Ovary (tissue), 10 donors: Measurements from ENCODE around the gene BICRA. TPM values are rescaled to one million over a fixed set of nuclear protein-coding genes. Genes with fewer than 3 reads are reported as not detected.
A peak's percentile ranks its signal among the peaks of the same experiment; 100 is the strongest.

ENCODE experiments used
- DNase-seq, 5 donors: peaks; one replicate each; pipeline ENCODE4 v3.0.0-alpha.2; 2019 to 2020
- H3K27ac ChIP-seq, 2 donors: fragments of 200-600 bp; one replicate each; pipeline versions ENCODE4 v1.5.1 to v1.8.0; 2019 to 2022
- H3K27me3 ChIP-seq: fragments of 200-600 bp; one replicate; pipeline ENCODE4 v1.8.0; 2022
- H3K36me3 ChIP-seq: fragments of 200-600 bp; sonication (generic); one replicate; pipeline ENCODE4 v1.5.1; 2019
- H3K4me1 ChIP-seq: one replicate; pipeline ENCODE4 v1.8.1; 2013; ENCODE audit warnings: mild to moderate bottlenecking, moderate library complexity; ENCODE audit not compliant: insufficient read depth
- H3K4me3 ChIP-seq: fragments of 200-600 bp; sonication (generic); one replicate; pipeline ENCODE4 v1.5.1; 2017
- H3K9me3 ChIP-seq, 2 donors: fragments of 200-600 bp in 1 of 2; sonication (generic) in 1 of 2; one replicate each; pipeline versions ENCODE4 v1.5.1 to v1.8.1; 2013 to 2019; ENCODE audit warnings: mild to moderate bottlenecking in 1 of 2, moderate library complexity in 1 of 2
- CTCF ChIP-seq, 3 donors: fragments of 450-650 bp in 2 of 3; fragments of 200-600 bp in 1 of 3; IDR thresholded peaks; one replicate each; pipeline versions ENCODE4 v1.5.1 to v1.8.0; 2016 to 2022; ENCODE audit warnings: antibody characterized with exemption in 3 of 3, mild to moderate bottlenecking in 1 of 3
- EP300 ChIP-seq: sonication (generic); formaldehyde crosslinking; IDR thresholded peaks from one replicate; pipeline ENCODE4 v1.6.1; 2017; ENCODE audit warnings: antibody characterized with exemption
- POLR2A ChIP-seq: fragments of 450-650 bp; IDR thresholded peaks from one replicate; pipeline ENCODE4 v1.6.1; 2017; ENCODE audit warnings: antibody characterized with exemption, mild to moderate bottlenecking, moderate library complexity
- WGBS, 3 donors: extraction: QIAGEN DNeasy Blood & Tissue Kit in 1 of 3; methylation state at CpG; one replicate each; pipeline versions ENCODE4 v1.1.5 to v1.1.7; 2013 to 2017; 5-methylcytosine and 5-hydroxymethylcytosine counted together
- intact Hi-C, 4 donors: fragments of 100-400 bp; cut with DNase I; formaldehyde crosslinking; loops; one replicate each; pipeline versions ENCODE4 v1.11.0 to v1.15.1; 2022 to 2023
- long read RNA-seq, 3 donors: library from polyadenylated mRNA in 2 of 3; unstranded in 2 of 3; transcript quantifications; one replicate each; pipeline ENCODE4 v2.0.0 and lab custom pipeline, GENCODE V29; 2021 to 2026
- polyA plus RNA-seq, 2 donors: library from polyadenylated mRNA; stranded (reverse); fragments of 200-250 nt in 1 of 2; fragments of 350-450 nt in 1 of 2; fragmentation: Illumina TruSeq in 1 of 2; extraction: RNeasy Lipid Tissue Mini Kit (QIAGEN cat#74804) in 1 of 2; gene quantifications; one replicate each; pipeline ENCODE4 v1.2.3, GENCODE V29; 2013 to 2014
- total RNA-seq, 7 donors: library from RNA; depleted of rRNA in 2 of 7; stranded (reverse); fragments of >200 nt in 2 of 7; fragmentation: NEBNext Ultra II Directional in 3 of 7; extraction: Animal tissue kit (Norgen Biotek cat#: 25700) in 3 of 7; gene quantifications; one replicate each; pipeline versions ENCODE4 v1.1.0 to v1.2.4, GENCODE V29; 2016 to 2023
- donor health status: DM: no; HTN: no; CAD: no; lungs with moderate emphysema.
- donor health status: DM: no; HTN: no; CAD: no.
- donor health status: Bipolar disorder and iron deficiency.
- donor health status: DM: yes; HTN: yes; CAD: no.
- donor health status: DM: no; HTN: no; CAD: no.
- donor health status: DM: yes; HTN: yes; CAD: no.

Gene BICRA
- total RNA-seq = 10 to 100 TPM in 5 of 7 donors, 1 to 10 TPM in 2; 3.7 to 21.7 (median 13.1) TPM
- polyA plus RNA-seq = 10 to 100 TPM in 1 of 2 donors, 1 to 10 TPM in 1; 8.1 to 10.1 TPM
- long read RNA-seq, donor 1, transcript BICRA-203 (1 exons, 3,312 nt) = major isoform, 5 of 8 reads
- long read RNA-seq, donor 1, partial matches to known transcripts = 0 of 8 reads
- long read RNA-seq, donor 1, other reads (novel, unspliced or antisense) = 3 of 8 reads
- long read RNA-seq, donor 2, transcript BICRA-203 (1 exons, 3,312 nt) = major isoform, 10 of 12 reads
- long read RNA-seq, donor 2, partial matches to known transcripts = 0 of 12 reads
- long read RNA-seq, donor 2, other reads (novel, unspliced or antisense) = 0 of 12 reads
- long read RNA-seq, donor 3, transcript BICRA-203 (1 exons, 3,312 nt) = major isoform, 10 of 11 reads
- long read RNA-seq, donor 3, partial matches to known transcripts = 1 of 11 reads
- long read RNA-seq, donor 3, other reads (novel, unspliced or antisense) = 0 of 11 reads

DNA sequence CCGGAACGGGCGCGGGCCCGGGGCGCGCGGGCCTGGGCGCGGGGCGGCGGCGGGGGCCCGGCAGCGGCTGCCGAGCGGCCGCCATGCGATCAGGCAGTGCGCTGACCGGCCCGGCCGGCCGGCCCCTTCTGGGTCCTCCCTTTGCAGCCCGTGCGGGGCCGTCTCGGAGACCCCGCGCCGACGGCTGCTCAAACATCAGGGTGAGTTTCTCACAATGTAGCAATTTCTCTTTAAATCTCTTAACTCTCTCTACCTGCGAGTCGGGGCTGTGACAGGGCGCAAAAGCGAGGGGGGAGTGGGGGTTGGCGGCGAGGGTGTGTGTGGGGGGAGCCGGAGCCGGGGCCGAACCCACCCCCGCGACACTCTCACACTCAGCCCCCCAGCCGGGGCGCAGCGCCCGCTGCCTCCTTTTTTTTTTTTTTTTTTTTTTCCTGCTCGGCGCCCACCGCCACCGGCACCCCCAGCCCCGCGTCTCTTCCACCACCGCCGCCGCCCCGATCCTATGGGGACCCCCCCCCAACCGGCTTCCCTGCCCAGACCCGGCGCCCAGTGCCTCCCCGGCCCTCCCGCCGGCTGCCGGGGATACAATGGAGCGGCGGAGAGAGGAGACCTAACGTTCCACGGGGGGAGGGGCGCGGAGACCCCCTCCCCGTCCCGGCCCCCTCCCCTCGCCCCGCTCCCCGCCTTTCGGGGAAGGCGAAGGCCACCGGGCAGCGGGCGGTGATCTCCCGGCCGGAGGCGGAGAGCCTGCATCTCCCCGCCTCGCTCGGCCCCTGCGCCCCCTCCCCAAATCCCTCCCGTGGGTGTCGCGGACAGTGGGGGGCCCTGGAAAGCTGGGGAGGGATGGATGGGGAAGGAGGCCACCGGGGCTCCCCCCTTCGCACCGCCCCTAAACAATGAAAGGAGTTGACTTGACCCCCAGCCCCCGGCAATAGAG is at the start of gene BICRA:
TSS of gene BICRA (plus strand) at position 166 of the 937 bp plus-strand sequence. CDS start 64,441 bp downstream, outside the sequence.
- Histone ChIP-seq H3K27ac (peak within 1 kb of the TSS; percentile 88 to 96), H3K27me3 (no peaks in the 10 kb centered on the region), H3K9me3 (no peaks in the 10 kb centered on the region), H3K4me1 (peaks cover 11% of the 10 kb centered on the region), H3K4me3 (peak within 1 kb of the TSS; percentile 79), H3K36me3 (no peaks in the 10 kb centered on the region)
- DNase-seq = peak; percentile 82 to 91 (median 85)
- intact Hi-C loops = loop anchor here in 2 of 4 donors (10.0 kb wide), 2 partner anchors 56 to 94 kb away; partner anchors contain the start of gene NAPA (in 2 of the 2)
- 0 to 2% (median 1%) methylated on average over 62 to 93 of the region's 94 CpGs for WGBS, 3 donors
- TF ChIP-seq POLR2A = no peak
- no peak for TF ChIP-seq CTCF (IDR thresholded peaks at IDR 0.05)
- TF ChIP-seq EP300 = no peak

GRCh38 chr19:47560999-47561398 is 47.9 kb upstream of the BICRA start:
- H3K36me3 ChIP-seq = no peaks in the 10 kb centered on the region
- intact Hi-C loops = no loop called here
- TF ChIP-seq CTCF (IDR thresholded peaks at IDR 0.05) (no peak), POLR2A (no peak), EP300 (no peak)
- no peak overlapping the region for H3K4me3 ChIP-seq
- DNase-seq = no peak
- no peaks in the 10 kb centered on the region for H3K9me3 ChIP-seq
- H3K27ac ChIP-seq = no peak overlapping the region
- 88 to 98% (median 95%) methylated on average over 2 of the region's 2 CpGs for WGBS, 3 donors
- no peaks in the 10 kb centered on the region for H3K27me3 ChIP-seq
- H3K4me1 ChIP-seq = no peaks in the 10 kb centered on the region

- H3K4me1 ChIP-seq = no peaks in the 10 kb centered on the region
- H3K27ac ChIP-seq = no peak overlapping the region
- intact Hi-C loops = no loop called here
- H3K27me3 ChIP-seq = no peaks in the 10 kb centered on the region
- TF ChIP-seq CTCF (IDR thresholded peaks at IDR 0.05) (no peak), EP300 (no peak), POLR2A (no peak)
- no peak for DNase-seq
- no peaks in the 10 kb centered on the region for H3K36me3 ChIP-seq
- no peak overlapping the region for H3K4me3 ChIP-seq
- 89 to 90% (median 90%) methylated on average over 7 of the region's 7 CpGs for WGBS, 3 donors
- H3K9me3 ChIP-seq = no peaks in the 10 kb centered on the region
Measured at GRCh38 chr19:47561440-47562057, 47.4 kb upstream of the BICRA start.

GRCh38 chr19:47564081-47564480 is 44.9 kb upstream of the BICRA start:
- WGBS, 3 donors = 76 to 81% (median 77%) methylated on average over 3 of the region's 3 CpGs

More at GRCh38 chr19:47564081-47564480, 44.9 kb upstream of the BICRA start:
- no peak for TF ChIP-seq POLR2A
- TF ChIP-seq EP300 = no peak
- TF ChIP-seq CTCF (IDR thresholded peaks at IDR 0.05) = no peak
- no peak for DNase-seq
- intact Hi-C loops = no loop called here
- no peaks in the 10 kb centered on the region for H3K36me3 ChIP-seq
- H3K27me3 ChIP-seq = no peaks in the 10 kb centered on the region
- no peaks in the 10 kb centered on the region for H3K4me1 ChIP-seq
- H3K4me3 ChIP-seq = no peak overlapping the region
- H3K27ac ChIP-seq = no peak overlapping the region
- no peaks in the 10 kb centered on the region for H3K9me3 ChIP-seq
